Osteoblast (primary cell): ENCODE measurements around the gene CIAO3. TPM values are rescaled to one million over a fixed set of nuclear protein-coding genes. Genes with fewer than 3 reads are reported as not detected.

ENCODE experiments used
- DNase-seq: peaks from one replicate; pipeline ENCODE4 v3.0.0; 2011; ENCODE audit warnings: low spot score, mixed read lengths; ENCODE audit not compliant: insufficient read length; ENCODE audit errors: missing footprints
- H2AFZ ChIP-seq: 2 replicates; pipeline ENCODE4 v1.6.0; 2011; ENCODE audit warnings: mild to moderate bottlenecking, low read length
- H3K27ac ChIP-seq: 2 replicates; pipeline ENCODE4 v1.5.1; 2011; ENCODE audit warnings: mild to moderate bottlenecking, low read depth, low read length, moderate library complexity
- H3K27me3 ChIP-seq: 2 replicates; pipeline ENCODE4 v1.6.0; 2012; ENCODE audit warnings: mild to moderate bottlenecking, control low read depth, inconsistent platforms, low read length, moderate library complexity; ENCODE audit not compliant: insufficient read depth
- H3K36me3 ChIP-seq: 2 replicates; pipeline ENCODE4 v1.5.1; 2011; ENCODE audit warnings: mild to moderate bottlenecking, low read length, control low read depth, moderate library complexity; ENCODE audit not compliant: insufficient read depth
- H3K4me1 ChIP-seq: 2 replicates; pipeline ENCODE4 v1.5.1; 2011; ENCODE audit warnings: mild to moderate bottlenecking, low read length, control low read depth, moderate library complexity; ENCODE audit not compliant: insufficient read depth
- H3K4me2 ChIP-seq: 2 replicates; pipeline ENCODE4 v1.6.0; 2011; ENCODE audit warnings: mild to moderate bottlenecking, low read length; ENCODE audit not compliant: insufficient read depth
- H3K4me3 ChIP-seq: fragments of 200-600 bp; sonication (generic); 3 replicates; pipeline ENCODE4 v1.5.1; 2012; ENCODE audit warnings: mild to moderate bottlenecking, low read length, inconsistent platforms; ENCODE audit not compliant: insufficient read depth
- H3K79me2 ChIP-seq: 2 replicates; pipeline ENCODE4 v1.6.0; 2012; ENCODE audit warnings: mild to moderate bottlenecking, low read length, control low read depth, inconsistent platforms; ENCODE audit not compliant: insufficient read depth
- H3K9me3 ChIP-seq: 2 replicates; pipeline ENCODE4 v1.5.1; 2011; ENCODE audit warnings: low read depth, low read length, control low read depth
- H4K20me1 ChIP-seq: 2 replicates; pipeline ENCODE4 v1.6.0; 2012; ENCODE audit warnings: mild to moderate bottlenecking, low read length, control low read depth; ENCODE audit not compliant: insufficient read depth
- total RNA-seq: library from RNA; depleted of rRNA; stranded (reverse); fragments of >200 nt; gene quantifications from 2 replicates; pipeline ENCODE4 v1.2.3, GENCODE V29; 2012
- TF ChIP-seq, protein P1 (sequence below): IDR thresholded peaks from 2 replicates; pipeline ENCODE4 v1.5.1; 2011; ENCODE audit warnings: mild to moderate bottlenecking, low read depth, low read length, moderate library complexity; ENCODE audit errors: extremely low read depth

CIAO3 gene
- total RNA-seq, 1 donor, result 32.2 TPM

DNA sequence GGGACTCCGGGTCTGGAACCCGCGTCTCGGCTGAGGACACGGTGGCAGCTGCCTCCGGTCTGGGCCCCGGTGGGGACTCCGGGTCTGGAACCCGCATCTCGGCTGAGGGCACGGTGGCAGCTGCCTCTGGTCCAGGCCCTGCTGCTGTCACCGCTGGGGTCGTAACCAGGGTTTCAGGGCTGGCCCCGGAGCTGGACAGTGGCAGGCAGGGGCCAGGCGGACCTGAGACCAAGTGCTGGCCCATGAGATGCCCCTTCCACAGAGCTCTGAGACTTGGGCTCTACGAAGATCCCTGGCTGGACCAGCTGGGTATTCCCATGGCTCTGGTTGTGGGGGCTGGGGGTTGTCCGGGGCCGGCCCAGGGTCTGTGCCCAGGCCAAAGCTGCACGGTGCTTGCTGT is 43.6 kb upstream of the CIAO3 start:
- H4K20me1 ChIP-seq, result peaks cover 27% of the 10 kb centered on the region
- H3K36me3 ChIP-seq, result peaks cover 5% of the 10 kb centered on the region
- no peak overlapping the region for H2AFZ ChIP-seq
- peaks cover 6% of the 10 kb centered on the region for H3K27me3 ChIP-seq
- H3K4me1 ChIP-seq, result peaks cover 14% of the 10 kb centered on the region
- peaks cover 25% of the 10 kb centered on the region for H3K79me2 ChIP-seq
- TF ChIP-seq, protein P1, sequence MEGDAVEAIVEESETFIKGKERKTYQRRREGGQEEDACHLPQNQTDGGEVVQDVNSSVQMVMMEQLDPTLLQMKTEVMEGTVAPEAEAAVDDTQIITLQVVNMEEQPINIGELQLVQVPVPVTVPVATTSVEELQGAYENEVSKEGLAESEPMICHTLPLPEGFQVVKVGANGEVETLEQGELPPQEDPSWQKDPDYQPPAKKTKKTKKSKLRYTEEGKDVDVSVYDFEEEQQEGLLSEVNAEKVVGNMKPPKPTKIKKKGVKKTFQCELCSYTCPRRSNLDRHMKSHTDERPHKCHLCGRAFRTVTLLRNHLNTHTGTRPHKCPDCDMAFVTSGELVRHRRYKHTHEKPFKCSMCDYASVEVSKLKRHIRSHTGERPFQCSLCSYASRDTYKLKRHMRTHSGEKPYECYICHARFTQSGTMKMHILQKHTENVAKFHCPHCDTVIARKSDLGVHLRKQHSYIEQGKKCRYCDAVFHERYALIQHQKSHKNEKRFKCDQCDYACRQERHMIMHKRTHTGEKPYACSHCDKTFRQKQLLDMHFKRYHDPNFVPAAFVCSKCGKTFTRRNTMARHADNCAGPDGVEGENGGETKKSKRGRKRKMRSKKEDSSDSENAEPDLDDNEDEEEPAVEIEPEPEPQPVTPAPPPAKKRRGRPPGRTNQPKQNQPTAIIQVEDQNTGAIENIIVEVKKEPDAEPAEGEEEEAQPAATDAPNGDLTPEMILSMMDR, result no peak
- no peak overlapping the region for H3K4me2 ChIP-seq
- DNase-seq, result no peak
- no peak overlapping the region for H3K4me3 ChIP-seq
- H3K27ac ChIP-seq, result no peak overlapping the region
- H3K9me3 ChIP-seq, result no peaks in the 10 kb centered on the region

DNA sequence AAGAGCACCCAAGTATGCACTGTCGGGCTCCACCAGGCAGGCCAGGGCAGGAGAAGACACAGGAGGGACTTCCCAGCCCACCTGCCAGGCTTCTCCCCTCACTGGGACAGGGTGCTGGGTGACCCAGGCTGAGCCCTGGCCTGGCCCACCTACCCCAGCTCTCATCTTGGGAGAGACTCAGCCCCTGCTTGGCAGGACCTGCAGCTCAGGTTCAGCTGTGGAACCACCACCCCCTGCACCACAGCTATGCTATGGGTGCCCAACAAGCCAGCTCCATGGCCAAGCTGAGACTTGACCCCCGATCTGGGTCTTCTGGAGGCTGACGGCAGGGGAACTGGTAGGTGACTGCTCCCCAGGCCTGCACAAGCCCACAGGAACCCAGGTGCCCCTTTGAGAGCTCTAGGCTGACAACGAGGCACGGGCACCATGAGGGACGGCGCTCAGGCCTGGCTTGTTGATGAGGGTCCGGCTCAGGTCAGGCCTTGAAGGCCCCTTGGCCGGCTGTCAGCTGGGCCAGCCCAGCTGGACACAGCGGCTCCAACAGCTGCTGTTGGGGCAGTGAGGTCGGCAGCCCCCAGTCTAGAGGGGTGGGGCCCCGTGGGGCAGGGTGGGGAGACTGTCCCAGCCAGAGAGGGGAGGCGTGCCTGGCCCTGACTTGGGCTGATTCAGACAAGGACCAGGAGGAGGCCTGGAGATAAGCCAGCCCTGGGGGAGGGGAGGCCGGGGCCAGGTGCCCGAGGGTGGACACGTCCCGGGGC is 42.8 kb upstream of the CIAO3 start:
- Histone ChIP-seq H3K4me1 (peaks cover 6% of the 10 kb centered on the region), H3K79me2 (peaks cover 16% of the 10 kb centered on the region), H3K27me3 (peaks cover 6% of the 10 kb centered on the region), H3K27ac (no peak overlapping the region), H3K36me3 (peaks cover 5% of the 10 kb centered on the region), H4K20me1 (peaks cover 27% of the 10 kb centered on the region), H2AFZ (no peak overlapping the region), H3K4me3 (no peak overlapping the region), H3K4me2 (no peak overlapping the region), H3K9me3 (no peaks in the 10 kb centered on the region)
- TF ChIP-seq, protein P1, result no peak
- DNase-seq, result no peak

DNA sequence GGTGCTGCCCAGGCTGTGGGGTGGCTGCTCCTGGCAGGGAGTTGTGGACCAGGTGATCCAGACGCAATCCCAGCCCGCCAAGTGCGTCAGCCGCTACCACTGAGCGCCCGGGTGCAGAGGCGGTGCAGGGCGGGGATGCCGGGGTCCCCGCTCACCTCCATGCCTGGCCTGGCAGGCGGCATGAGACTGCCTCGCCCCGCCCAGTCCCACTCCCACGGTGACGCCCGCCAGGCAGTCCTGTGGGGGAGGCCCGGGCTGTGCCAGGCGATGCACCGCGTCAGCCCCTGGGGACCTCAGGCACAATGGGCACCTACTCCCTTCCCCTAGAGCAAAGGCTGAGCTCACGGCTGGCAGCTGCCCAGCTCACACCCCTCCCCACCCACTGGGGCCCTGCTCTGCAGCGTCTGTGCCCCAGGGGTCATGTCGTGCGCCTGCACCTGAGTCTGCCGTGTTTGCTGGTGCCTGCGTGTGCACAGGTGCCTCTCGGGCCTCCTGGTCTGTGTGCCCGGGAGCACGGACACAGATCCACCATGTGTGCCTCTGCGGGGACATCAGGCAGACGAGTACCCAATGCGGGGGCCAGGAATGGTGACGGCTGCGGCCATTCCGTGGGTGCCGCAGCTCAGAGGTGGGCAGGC is 42.1 kb upstream of the CIAO3 start:
- Histone ChIP-seq H3K79me2 (peaks cover 14% of the 10 kb centered on the region), H3K27ac (no peak overlapping the region), H3K27me3 (peaks cover 6% of the 10 kb centered on the region), H3K4me3 (no peak overlapping the region), H2AFZ (no peak overlapping the region), H3K4me2 (no peak overlapping the region), H4K20me1 (peaks cover 25% of the 10 kb centered on the region), H3K9me3 (no peaks in the 10 kb centered on the region), H3K36me3 (peaks cover 5% of the 10 kb centered on the region), H3K4me1 (peaks cover 6% of the 10 kb centered on the region)
- no peak for DNase-seq
- TF ChIP-seq, protein P1, result no peak

DNA sequence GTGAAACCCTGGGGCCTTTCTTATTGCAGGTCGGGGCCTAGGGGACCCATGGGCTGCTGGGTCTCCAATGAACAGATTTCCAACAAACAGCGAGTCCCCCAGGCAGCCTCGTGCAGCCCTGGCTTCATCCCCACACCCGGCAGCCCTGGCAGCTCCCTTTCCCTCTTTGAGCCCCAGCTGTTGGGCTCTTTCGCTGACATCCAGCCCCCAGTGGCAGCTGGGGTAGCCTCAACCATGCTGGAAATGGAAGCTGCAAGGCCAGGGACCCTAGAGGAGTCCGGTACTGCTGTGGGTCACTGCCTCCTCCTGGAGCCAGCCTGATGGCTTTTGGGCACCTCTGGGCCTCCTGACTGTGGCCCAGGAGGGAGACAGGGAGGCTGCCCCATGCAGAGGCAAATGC is 41.5 kb upstream of the CIAO3 start:
- TF ChIP-seq, protein P1, result no peak
- DNase-seq, result no peak
- peaks cover 5% of the 10 kb centered on the region for H3K36me3 ChIP-seq

More for the DNA sequence above, 41.5 kb upstream of the CIAO3 start:
- Histone ChIP-seq H3K27ac (no peak overlapping the region), H3K4me1 (peaks cover 2% of the 10 kb centered on the region), H4K20me1 (peaks cover 19% of the 10 kb centered on the region), H3K4me3 (no peak overlapping the region), H2AFZ (no peak overlapping the region), H3K9me3 (no peaks in the 10 kb centered on the region), H3K27me3 (peaks cover 6% of the 10 kb centered on the region), H3K79me2 (peaks cover 8% of the 10 kb centered on the region), H3K4me2 (no peak overlapping the region)
